A549 (cell line): ENCODE data around the gene MYF5. TPM values are rescaled to one million over a fixed set of nuclear protein-coding genes. Genes with fewer than 3 reads are reported as not detected.

ENCODE experiments used
- ATAC-seq, 2 experiments: fragments of 200-7000 bp in 1 of 2; fragments of >200 bp in 1 of 2; cut with Nextera tagmentation in 1 of 2; cut with Tn5 transposase in 1 of 2; 3 replicates each; pipeline versions ENCODE4 v1.8.0 to v1.9.1; 2018 to 2020; ENCODE audit warnings: mild to moderate bottlenecking in 1 of 2, moderate library complexity in 1 of 2
- CTCF ChIA-PET: fragments of 300-600 bp; sonication (Branson Sonifier 250); formaldehyde crosslinking; extraction: SDS; loops from one replicate; lab custom pipeline; 2021; ENCODE audit warnings: antibody characterized with exemption, inconsistent platforms; lab: Yijun Ruan, JAX
- POLR2A ChIA-PET: fragments of 350-600 bp; formaldehyde crosslinking; extraction: SDS; loops from one replicate; lab custom pipeline; 2021; ENCODE audit warnings: antibody characterized with exemption, inconsistent platforms; lab: Yijun Ruan, JAX
- DNase-seq, 2 experiments: peaks; one replicate each; pipeline versions ENCODE4 v3.0.0 to v3.0.0-alpha.2; 2011 to 2016; ENCODE audit warnings: low read depth in 1 of 2, low spot score in 1 of 2
- FAIRE-seq: peaks from 2 replicates; lab custom pipeline; 2011; peaks lifted over from hg19 to GRCh38; lab: Jason Lieb, UNC
- H3K27ac ChIP-seq, 2 experiments: fragments of >200 bp; sonication (Bioruptor Twin); formaldehyde crosslinking; 3 replicates each; pipeline ENCODE4 v1.5.1; 2016 to 2017
- H3K4me1 ChIP-seq: fragments of >200 bp; sonication (Bioruptor Twin); formaldehyde crosslinking; 3 replicates; pipeline ENCODE4 v1.6.1; 2016
- H3K4me2 ChIP-seq: fragments of >200 bp; sonication (Bioruptor Twin); formaldehyde crosslinking; 3 replicates; pipeline ENCODE4 v1.6.1; 2016
- H3K4me3 ChIP-seq: fragments of >200 bp; sonication (Bioruptor Twin); formaldehyde crosslinking; 3 replicates; pipeline ENCODE4 v1.5.1; 2016
- H3K9me3 ChIP-seq: fragments of >200 bp; sonication (Bioruptor Twin); formaldehyde crosslinking; 3 replicates; pipeline ENCODE4 v1.6.1; 2016
- BHLHE40 ChIP-seq: IDR thresholded peaks from 2 replicates; pipeline ENCODE4 v1.6.1; 2012; ENCODE audit warnings: low read depth, low read length, inconsistent platforms
- CBX8 ChIP-seq: fragments of 200-600 bp; sonication (generic); IDR thresholded peaks from 2 replicates; pipeline ENCODE4 v1.6.1; 2016
- CEBPB ChIP-seq, 2 experiments: fragments of >200 bp in 1 of 2; sonication (Bioruptor Twin) in 1 of 2; formaldehyde crosslinking in 1 of 2; IDR thresholded peaks; 2 replicates each; pipeline ENCODE4 v1.6.1; 2012 to 2016
- CHD4 ChIP-seq: fragments of 200-600 bp; sonication (generic); IDR thresholded peaks from 2 replicates; pipeline ENCODE4 v1.6.1; 2016; ENCODE audit warnings: antibody characterized with exemption, mild to moderate bottlenecking, borderline replicate concordance
- E2F6 ChIP-seq: IDR thresholded peaks from 2 replicates; pipeline ENCODE4 v1.6.1; 2012; ENCODE audit warnings: low read depth, borderline replicate concordance
- EHF ChIP-seq: fragments of 250-450 bp; sonication (Bioruptor Pico); IDR thresholded peaks from 2 replicates; pipeline ENCODE4 v1.5.0; 2020; ENCODE audit warnings: mild to moderate bottlenecking
- EP300 ChIP-seq, 2 experiments: fragments of >200 bp; sonication (Bioruptor Twin); formaldehyde crosslinking; IDR thresholded peaks; 2 replicates in 1 of 2; 3 replicates in 1 of 2; pipeline ENCODE4 v1.6.1; 2016 to 2017
- ESRRA ChIP-seq: fragments of 150-350 bp; IDR thresholded peaks from 2 replicates; pipeline ENCODE4 v1.6.1; 2014; ENCODE audit warnings: mild to moderate bottlenecking, low read length, borderline replicate concordance
- FOSL2 ChIP-seq, 2 experiments: fragments of 450-650 bp in 1 of 2; fragments of >200 bp in 1 of 2; sonication (Bioruptor Twin) in 1 of 2; formaldehyde crosslinking; IDR thresholded peaks; 2 replicates each; pipeline versions ENCODE4 v1.5.0 to v1.6.1; 2016 to 2020; ENCODE audit warnings: mild to moderate bottlenecking in 1 of 2, moderate library complexity in 1 of 2
- FOXS1 ChIP-seq: fragments of 250-450 bp; sonication (Bioruptor Pico); IDR thresholded peaks from 2 replicates; pipeline ENCODE4 v1.5.0; 2020; ENCODE audit warnings: mild to moderate bottlenecking, moderate library complexity
- HDAC2 ChIP-seq: fragments of 200-600 bp; sonication (generic); IDR thresholded peaks from 2 replicates; pipeline ENCODE4 v1.6.1; 2016
- HEYL ChIP-seq: fragments of 250-450 bp; sonication (Bioruptor Pico); IDR thresholded peaks from 2 replicates; pipeline ENCODE4 v1.8.0; 2021; ENCODE audit warnings: mild to moderate bottlenecking, moderate library complexity
- HMGXB4 ChIP-seq: fragments of 250-450 bp; sonication (Bioruptor Pico); IDR thresholded peaks from 2 replicates; pipeline ENCODE4 v1.5.0; 2021; ENCODE audit warnings: mild to moderate bottlenecking, moderate library complexity, borderline replicate concordance
- HOXA7 ChIP-seq: fragments of 250-450 bp; sonication (Bioruptor Pico); IDR thresholded peaks from 2 replicates; pipeline ENCODE4 v1.5.0; 2020; ENCODE audit warnings: mild to moderate bottlenecking, moderate library complexity
- HOXB13 ChIP-seq: fragments of 250-450 bp; sonication (Bioruptor Pico); IDR thresholded peaks from 2 replicates; pipeline ENCODE4 v1.5.0; 2020; ENCODE audit warnings: low read depth, mild to moderate bottlenecking, moderate library complexity
- JUN ChIP-seq, 2 experiments: fragments of >200 bp; sonication (Bioruptor Twin); formaldehyde crosslinking; IDR thresholded peaks; 2 replicates in 1 of 2; 3 replicates in 1 of 2; pipeline ENCODE4 v1.6.1; 2016 to 2017
- MAX ChIP-seq: IDR thresholded peaks from 2 replicates; pipeline ENCODE4 v1.6.1; 2012
- NPAS2 ChIP-seq: fragments of 250-450 bp; sonication (Bioruptor Pico); IDR thresholded peaks from 2 replicates; pipeline ENCODE4 v1.8.0; 2022; ENCODE audit warnings: mild to moderate bottlenecking, moderate library complexity, borderline replicate concordance
- NR3C1 ChIP-seq: fragments of >200 bp; sonication (Bioruptor Twin); formaldehyde crosslinking; IDR thresholded peaks from 3 replicates; pipeline ENCODE4 v1.6.1; 2017
- PBX3 ChIP-seq: IDR thresholded peaks from 2 replicates; pipeline ENCODE4 v1.6.1; 2012
- RAD21 ChIP-seq, 2 experiments: fragments of >200 bp in 1 of 2; sonication (Bioruptor Twin) in 1 of 2; formaldehyde crosslinking in 1 of 2; IDR thresholded peaks in 1 of 2; conservative IDR thresholded peaks in 1 of 2; 2 replicates in 1 of 2; 3 replicates in 1 of 2; pipeline ENCODE4 v1.6.1; 2012 to 2018; ENCODE audit warnings: inconsistent platforms in 1 of 2
- RCOR1 ChIP-seq: fragments of 150-350 bp; IDR thresholded peaks from 2 replicates; pipeline ENCODE4 v1.6.1; 2014; ENCODE audit warnings: antibody characterized with exemption, low read length, low read depth
- SREBF2 ChIP-seq: fragments of 450-650 bp; IDR thresholded peaks from 2 replicates; pipeline ENCODE4 v1.6.1; 2014; ENCODE audit warnings: mild to moderate bottlenecking, moderate library complexity
- ZNF302 ChIP-seq: fragments of 250-450 bp; sonication (Bioruptor Pico); IDR thresholded peaks from 2 replicates; pipeline ENCODE4 v1.9.0; 2021; ENCODE audit warnings: inconsistent platforms, mild to moderate bottlenecking, moderate library complexity
- ZSCAN20 ChIP-seq: fragments of 250-450 bp; sonication (Bioruptor Pico); IDR thresholded peaks from 2 replicates; pipeline ENCODE4 v1.8.0; 2022; ENCODE audit warnings: mild to moderate bottlenecking, moderate library complexity
- WGBS: methylation state at CpG from one replicate; pipeline ENCODE4 v1.1.6; 2017; ENCODE audit errors: missing lambda C conversion rate; 5-methylcytosine and 5-hydroxymethylcytosine counted together
- polyA plus RNA-seq, 4 experiments: library from polyadenylated mRNA; depleted of rRNA in 3 of 4; stranded (reverse); fragments of >200 nt; fragmentation: RNase III in 1 of 4; extraction: RNeasy Plus Mini Kit Qiagen cat#74134 plus additional on column Dnase treatment in 1 of 4; gene quantifications; 2 replicates in 3 of 4; 3 replicates in 1 of 4; pipeline ENCODE4 v1.2.3, GENCODE V29; 2011 to 2017
- TF ChIP-seq, protein P1 (sequence below): fragments of 250-450 bp; sonication (Bioruptor Pico); IDR thresholded peaks from 2 replicates; pipeline ENCODE4 v1.5.0; 2020; ENCODE audit warnings: low read depth, mild to moderate bottlenecking, moderate library complexity

Gene MYF5
- polyA plus RNA-seq, 2 of the 4 experiments (the other 2 are of a cell fraction): not detected

DNA sequence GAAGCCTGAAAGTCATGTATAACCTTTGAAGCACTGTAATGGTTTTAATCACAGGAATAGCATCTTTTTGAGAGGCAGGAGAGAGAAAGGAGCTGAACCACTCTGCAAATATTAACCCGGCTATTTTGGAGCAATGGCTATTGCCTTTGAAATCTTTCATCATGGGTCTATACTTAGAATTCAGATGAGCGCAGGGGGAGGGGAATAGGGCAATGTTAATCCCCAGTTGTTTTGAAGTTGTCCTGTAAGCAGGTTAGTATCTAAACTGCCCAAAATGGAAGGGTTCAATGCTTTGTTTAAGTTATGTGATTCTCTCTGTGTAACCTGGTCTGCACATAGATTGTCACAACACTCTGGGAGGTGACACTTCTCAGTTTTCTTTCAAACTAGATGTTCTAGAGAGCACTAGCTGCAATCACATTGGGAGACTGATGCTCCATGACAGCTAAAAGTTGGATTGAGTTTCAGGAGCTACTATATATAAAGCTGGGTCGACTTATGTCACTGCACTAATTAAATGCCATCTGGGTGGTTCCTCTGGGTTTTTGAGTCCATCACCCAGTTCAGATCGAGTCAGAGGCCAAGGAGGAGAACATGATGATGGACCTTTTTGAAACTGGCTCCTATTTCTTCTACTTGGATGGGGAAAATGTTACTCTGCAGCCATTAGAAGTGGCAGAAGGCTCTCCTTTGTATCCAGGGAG is 9.4 kb upstream of the MYF5 start, which contains the start of gene MYF6:
Gene MYF6 (plus strand): TSS at position 509 of the 704 bp plus-strand sequence. CDS start 86 bp downstream, at position 595.
- Histone ChIP-seq H3K4me1 (no peaks in the 10 kb centered on the region), H3K27ac (no peak within 1 kb of the TSS), H3K4me3 (no peak within 1 kb of the TSS), H3K9me3 (no peaks in the 10 kb centered on the region), H3K4me2 (no peak within 1 kb of the TSS)
- TF ChIP-seq NPAS2 (CRISPR knock-in tag) (no peak), ZSCAN20 (CRISPR knock-in tag) (no peak), CHD4 (no peak), CEBPB (IDR thresholded peaks at IDR 0.05) (no peak), JUN (IDR thresholded peaks at IDR 0.05) (no peak), SREBF2 (no peak), EHF (CRISPR knock-in tag) (no peak), CBX8 (no peak), MAX (no peak)
- ChIA-PET POLR2A (no interaction called here), CTCF (no interaction called here)
- no peak for DNase-seq
- 27% methylated on average over 4 of the region's 4 CpGs for WGBS
- ATAC-seq: no peak
- FAIRE-seq: no peak

- WGBS: 77% methylated on average over 17 of the region's 21 CpGs
- Histone ChIP-seq H3K4me2 (no peak overlapping the region), H3K27ac (no peak overlapping the region), H3K9me3 (no peaks in the 10 kb centered on the region), H3K4me1 (no peaks in the 10 kb centered on the region), H3K4me3 (no peak overlapping the region)
- CTCF ChIA-PET: no interaction called here
- DNase-seq: no peak
- no peak for FAIRE-seq
- no peak for TF ChIP-seq HEYL (CRISPR knock-in tag)
- TF ChIP-seq NR3C1: no peak
- TF ChIP-seq ZNF302 (CRISPR knock-in tag): no peak
- no peak for TF ChIP-seq HDAC2
- no peak for TF ChIP-seq ESRRA
- TF ChIP-seq HOXB13: no peak
- TF ChIP-seq, protein P1, sequence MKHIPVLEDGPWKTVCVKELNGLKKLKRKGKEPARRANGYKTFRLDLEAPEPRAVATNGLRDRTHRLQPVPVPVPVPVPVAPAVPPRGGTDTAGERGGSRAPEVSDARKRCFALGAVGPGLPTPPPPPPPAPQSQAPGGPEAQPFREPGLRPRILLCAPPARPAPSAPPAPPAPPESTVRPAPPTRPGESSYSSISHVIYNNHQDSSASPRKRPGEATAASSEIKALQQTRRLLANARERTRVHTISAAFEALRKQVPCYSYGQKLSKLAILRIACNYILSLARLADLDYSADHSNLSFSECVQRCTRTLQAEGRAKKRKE (CRISPR knock-in tag): no peak
- TF ChIP-seq FOXS1 (CRISPR knock-in tag): no peak
- TF ChIP-seq HOXA7 (CRISPR knock-in tag): no peak
- no peak for TF ChIP-seq FOSL2 (IDR thresholded peaks at IDR 0.05)
- no peak for TF ChIP-seq FOSL2 (CRISPR knock-in tag; IDR thresholded peaks at IDR 0.05)
- no peak for TF ChIP-seq BHLHE40
- no peak for TF ChIP-seq EP300 (IDR thresholded peaks at IDR 0.05)
- TF ChIP-seq E2F6: no peak
- no peak for TF ChIP-seq HMGXB4
- TF ChIP-seq RAD21 (conservative IDR thresholded peaks at IDR 0.05 in 1 of 2, IDR thresholded peaks at IDR 0.05 in 1 of 2): no peak
- TF ChIP-seq CEBPB (IDR thresholded peaks at IDR 0.05): no peak
- TF ChIP-seq PBX3: no peak
- no peak for TF ChIP-seq RCOR1
- POLR2A ChIA-PET: no interaction called here
- ATAC-seq: no peak
Measured at GRCh38 chr12:80707830-80708258, 8.9 kb upstream of the MYF5 start.
